Peyer's patch (tissue), 4 donors: ENCODE results near the gene FILIP1L. TPM values are rescaled to one million over a fixed set of nuclear protein-coding genes. Genes with fewer than 3 reads are reported as not detected.

ENCODE experiments used
- DNase-seq, 3 donors: peaks; one replicate each; pipeline ENCODE4 v3.0.0-alpha.2; 2017 to 2019
- H3K27ac ChIP-seq, 4 donors: fragments of 200-600 bp; sonication (generic); one replicate each; pipeline ENCODE4 v1.5.1; 2016 to 2019
- H3K27me3 ChIP-seq, 2 donors: fragments of 200-600 bp; sonication (generic); one replicate each; pipeline ENCODE4 v1.5.1; 2019
- H3K36me3 ChIP-seq, 3 donors: fragments of 200-600 bp; sonication (generic); one replicate each; pipeline ENCODE4 v1.5.1; 2016 to 2019
- H3K4me1 ChIP-seq, 4 donors: fragments of 200-600 bp; sonication (generic); one replicate each; pipeline ENCODE4 v1.5.1; 2016 to 2019
- H3K4me3 ChIP-seq, 4 donors: fragments of 200-600 bp; sonication (generic); 1 replicate in 3 of 4; 2 replicates in 1 of 4; pipeline ENCODE4 v1.5.1; 2016 to 2019; ENCODE audit warnings: mild to moderate bottlenecking in 1 of 4
- H3K9me3 ChIP-seq, 4 donors: fragments of 200-600 bp; sonication (generic); one replicate each; pipeline ENCODE4 v1.5.1; 2016 to 2019; ENCODE audit warnings: mild to moderate bottlenecking in 1 of 4
- CTCF ChIP-seq, 6 experiments: fragments of 450-650 bp in 4 of 6; fragments of 200-600 bp in 2 of 6; sonication (generic) in 1 of 6; IDR thresholded peaks; one replicate each; pipeline ENCODE4 v1.5.1; 2017 to 2019; ENCODE audit warnings: antibody characterized with exemption in 6 of 6, mild to moderate bottlenecking in 3 of 6, moderate library complexity in 1 of 6
- POLR2A ChIP-seq, 2 donors: fragments of 450-650 bp; IDR thresholded peaks; one replicate each; pipeline ENCODE4 v1.5.1; 2017; ENCODE audit warnings: antibody characterized with exemption in 2 of 2, mild to moderate bottlenecking in 2 of 2, moderate library complexity in 2 of 2
- total RNA-seq, 4 donors: library from RNA; depleted of rRNA; stranded (reverse); fragments of >200 nt; gene quantifications; one replicate each; pipeline ENCODE4 v1.1.0, GENCODE V29; 2016

Gene FILIP1L
- total RNA-seq, 4 donors from 2014 or later, result 5.3 to 69.3 (median 13.1) TPM

DNA sequence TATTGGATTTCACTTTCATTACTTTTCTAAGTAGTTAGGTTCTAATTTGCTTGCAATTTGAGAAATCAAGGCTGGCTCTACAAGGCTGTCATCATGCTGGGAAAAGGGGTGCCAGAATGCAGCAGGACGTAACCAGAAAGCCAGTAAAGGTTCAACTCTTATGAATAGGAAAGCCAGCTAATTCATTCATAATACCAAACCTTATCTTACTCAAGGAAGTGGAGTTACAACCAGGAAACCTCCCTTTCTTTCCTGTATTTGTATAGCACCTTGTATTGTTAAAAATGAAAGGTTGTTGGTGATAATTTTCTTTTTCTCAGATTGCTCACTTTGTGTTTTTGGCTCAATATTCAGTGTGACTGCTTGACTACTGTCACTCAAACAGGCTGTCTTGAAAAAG, 109.4 kb downstream of the FILIP1L start:
- Histone ChIP-seq H3K9me3 (no peaks in the 10 kb centered on the region), H3K36me3 (no peaks in the 10 kb centered on the region), H3K4me3 (no peak overlapping the region), H3K27ac (no peak overlapping the region), H3K4me1 (peaks cover 0 to 38% (median 0%) of the 10 kb centered on the region in 4 donors), H3K27me3 (no peaks in the 10 kb centered on the region)
- no peak for TF ChIP-seq CTCF (IDR thresholded peaks at IDR 0.05)
- DNase-seq, result no peak

DNA sequence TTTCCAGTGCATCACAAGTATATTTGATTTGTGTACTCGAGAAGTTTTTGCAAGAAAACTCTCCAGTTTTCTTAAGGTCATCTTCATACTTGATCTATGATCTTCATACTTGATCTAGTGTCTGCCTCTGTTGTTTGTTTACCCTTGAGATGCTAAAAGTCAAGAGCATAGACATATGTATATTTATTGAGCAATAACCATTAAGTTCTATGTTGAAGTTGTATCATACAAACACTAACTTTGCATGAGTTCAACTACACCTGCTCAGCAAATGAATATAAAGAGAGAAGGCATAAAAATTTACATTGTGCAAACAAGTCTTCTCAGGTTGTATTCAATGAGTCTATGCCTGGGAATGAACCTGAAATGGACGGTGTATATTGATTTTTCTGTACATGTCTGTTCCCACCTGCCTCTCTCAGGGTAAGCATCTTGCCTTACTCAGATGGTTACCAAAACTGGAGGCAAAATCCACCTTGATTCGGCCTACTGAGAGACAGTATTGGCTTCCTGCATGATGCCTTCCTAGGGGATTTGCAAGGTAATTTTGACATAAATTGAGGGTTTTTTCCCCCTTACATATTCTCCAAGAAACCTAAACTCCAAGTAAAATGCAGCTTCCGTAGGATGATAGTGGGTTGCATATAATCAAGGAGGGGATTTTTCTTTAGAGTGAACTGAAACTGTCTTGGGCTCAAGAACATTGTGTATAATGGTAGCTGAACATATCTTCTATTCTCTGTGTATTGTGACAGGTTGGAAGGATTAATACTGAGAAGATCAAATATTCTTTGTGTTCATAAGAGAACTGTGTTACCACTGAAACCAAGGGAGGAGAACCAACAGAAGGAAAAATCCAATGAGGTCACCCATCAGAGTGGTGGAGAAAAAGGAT, 110.4 kb downstream of the FILIP1L start:
- H3K9me3 ChIP-seq, result no peaks in the 10 kb centered on the region
- peaks cover 0 to 38% (median 0%) of the 10 kb centered on the region in 4 donors for H3K4me1 ChIP-seq
- DNase-seq, result no peak
- H3K27ac ChIP-seq, result peak overlapping the region in 2 of 4 donors; percentile 31 to 53
- H3K4me3 ChIP-seq, result no peak overlapping the region
- TF ChIP-seq POLR2A (IDR thresholded peaks at IDR 0.05) (no peak), CTCF (IDR thresholded peaks at IDR 0.05) (no peak)
- no peaks in the 10 kb centered on the region for H3K27me3 ChIP-seq
- no peaks in the 10 kb centered on the region for H3K36me3 ChIP-seq

- no peak overlapping the region for H3K4me3 ChIP-seq
- H3K27ac ChIP-seq, result peak overlapping the region in 2 of 4 donors; percentile 31 to 53
- TF ChIP-seq CTCF (IDR thresholded peaks at IDR 0.05), result no peak
- TF ChIP-seq POLR2A (IDR thresholded peaks at IDR 0.05), result no peak
- DNase-seq, result peak in 1 of 3 donors; percentile 76
- H3K4me1 ChIP-seq, result peaks cover 0 to 34% (median 0%) of the 10 kb centered on the region in 4 donors
- no peaks in the 10 kb centered on the region for H3K27me3 ChIP-seq
- H3K36me3 ChIP-seq, result no peaks in the 10 kb centered on the region
- H3K9me3 ChIP-seq, result no peaks in the 10 kb centered on the region
Observed at GRCh38 chr3:100002599-100003350, 111.5 kb downstream of the FILIP1L start.

DNA sequence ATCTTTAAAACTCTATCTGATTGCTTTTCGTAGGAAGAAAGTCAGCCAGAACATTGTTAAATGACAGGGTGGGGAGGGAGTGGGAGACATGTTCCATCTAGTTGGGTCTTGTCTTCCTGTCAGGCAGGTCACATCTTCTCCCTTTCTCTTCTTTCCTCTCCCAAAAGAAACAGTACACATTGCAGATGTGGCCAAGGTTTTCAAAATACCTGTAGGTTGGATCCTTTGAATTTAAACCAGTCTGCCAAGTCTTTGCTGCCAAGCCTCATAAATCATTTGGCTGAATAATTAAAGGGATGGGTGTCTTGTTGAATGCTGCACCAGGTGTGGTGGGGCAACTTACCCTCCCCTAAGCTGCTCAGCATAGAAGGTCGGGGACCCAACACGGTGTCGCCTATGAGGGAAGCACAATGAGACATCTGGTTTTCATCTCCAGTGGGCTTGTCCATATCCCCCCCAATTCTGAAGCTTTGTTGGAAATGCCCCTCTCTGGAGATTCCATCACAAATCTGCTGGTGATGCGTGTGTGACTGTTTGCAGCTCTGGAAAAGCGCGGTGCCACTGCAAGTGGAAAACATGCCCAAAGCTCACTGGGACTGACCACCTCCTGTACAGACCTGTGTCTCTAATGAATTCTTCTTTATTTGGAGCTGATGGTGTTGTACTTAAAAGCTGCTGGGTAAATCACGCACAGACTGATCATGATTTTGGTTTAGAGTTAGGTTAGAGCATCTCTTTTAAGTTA, 112.6 kb downstream of the FILIP1L start:
- TF ChIP-seq CTCF (IDR thresholded peaks at IDR 0.05), result no peak
- TF ChIP-seq POLR2A (IDR thresholded peaks at IDR 0.05), result no peak
- H3K4me1 ChIP-seq, result peaks cover 0 to 28% (median 0%) of the 10 kb centered on the region in 4 donors
- no peaks in the 10 kb centered on the region for H3K27me3 ChIP-seq
- DNase-seq, result no peak
- H3K27ac ChIP-seq, result no peak overlapping the region
- H3K4me3 ChIP-seq, result no peak overlapping the region
- no peaks in the 10 kb centered on the region for H3K9me3 ChIP-seq
- H3K36me3 ChIP-seq, result no peaks in the 10 kb centered on the region

DNA sequence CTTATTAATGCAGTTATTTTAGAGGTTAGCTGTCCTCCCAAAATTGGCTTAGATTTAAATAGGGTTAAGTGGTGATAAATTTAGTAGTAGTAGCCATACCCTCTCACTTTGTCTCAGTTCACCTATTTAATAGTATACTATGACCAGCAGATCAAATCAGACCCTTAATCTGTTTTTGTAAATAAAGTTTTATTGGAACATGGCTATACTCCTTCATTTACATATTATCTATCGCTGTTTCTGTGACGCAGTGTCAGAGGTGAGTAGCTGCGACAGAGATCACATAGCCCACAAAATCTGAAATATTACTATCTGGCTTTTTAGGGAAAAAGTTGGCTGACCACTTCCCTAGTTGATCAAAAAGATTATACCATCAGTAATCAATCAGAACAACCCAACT, 113.2 kb downstream of the FILIP1L start:
- Histone ChIP-seq H3K9me3 (no peaks in the 10 kb centered on the region), H3K36me3 (no peaks in the 10 kb centered on the region), H3K4me3 (no peak overlapping the region), H3K27ac (no peak overlapping the region), H3K4me1 (peaks cover 0 to 22% (median 0%) of the 10 kb centered on the region in 4 donors), H3K27me3 (no peaks in the 10 kb centered on the region)
- no peak for TF ChIP-seq CTCF (IDR thresholded peaks at IDR 0.05)
- no peak for TF ChIP-seq POLR2A (IDR thresholded peaks at IDR 0.05)
- DNase-seq, result no peak
